ENCODE measurements around the gene KLHL29. TPM values are rescaled to one million over a fixed set of nuclear protein-coding genes. Genes with fewer than 3 reads are reported as not detected.

Gene KLHL29
- total and polyA plus RNA-seq, 5 donors from 2014 or later, result 0.09 to 1.3 (median 0.24) TPM

DNA sequence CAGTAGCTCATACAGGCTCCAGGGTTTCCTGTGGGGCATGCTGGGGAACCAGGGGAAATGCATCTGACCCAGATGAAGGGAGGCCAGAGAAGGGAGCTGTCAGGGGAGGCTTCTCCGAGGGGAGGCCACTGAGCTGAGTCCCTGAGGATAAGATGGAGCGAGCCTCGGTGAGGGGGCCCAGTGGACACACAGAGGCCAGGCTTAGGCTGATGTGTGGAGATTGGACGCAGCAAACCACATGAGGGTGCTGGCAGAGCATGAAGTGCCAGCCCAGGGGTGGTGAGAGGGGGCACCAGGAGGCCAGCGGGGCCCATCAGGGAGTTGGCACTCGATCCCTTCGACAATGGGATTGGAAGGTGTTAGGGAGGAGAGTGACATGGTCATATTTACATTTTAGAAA lies 235.0 kb downstream of the KLHL29 start:
- peaks cover 0 to 10% (median 0%) of the 10 kb centered on the region in 7 donors for H3K9me3 Mint-ChIP-seq
- no peaks in the 10 kb centered on the region for H3K36me3 ChIP-seq (ENCODE audit: control insufficient read depth, insufficient read depth, low read length)
- H3K27ac ChIP-seq (ENCODE audit: insufficient read depth, low read length, poor library complexity, severe bottlenecking), result no peak overlapping the region
- H3K27me3 Mint-ChIP-seq, result peaks cover 5% of the 10 kb centered on the region
- H3K27me3 ChIP-seq (ENCODE audit: control insufficient read depth, insufficient read depth, low read length), result no peaks in the 10 kb centered on the region
- H3K27ac Mint-ChIP-seq, result no peak overlapping the region
- ATAC-seq (ENCODE audit: low read depth in 2 of 2), result no peak
- DNase-seq, result no peak
- no peaks in the 10 kb centered on the region for H3K4me1 Mint-ChIP-seq
- no peak overlapping the region for H3K4me3 ChIP-seq (ENCODE audit: low read depth, low read length)
- no peaks in the 10 kb centered on the region for H3K36me3 Mint-ChIP-seq
- no peak overlapping the region for H3K4me3 Mint-ChIP-seq
- no peaks in the 10 kb centered on the region for H3K4me1 ChIP-seq (ENCODE audit: control insufficient read depth, insufficient read depth, low read length, poor library complexity, severe bottlenecking)
- H3K9me3 ChIP-seq (ENCODE audit: control insufficient read depth in 2 of 2, low read length in 2 of 2), result peaks cover 0 to 11% of the 10 kb centered on the region in 2 experiments

GRCh38 chr2:23620841-23621341 lies 235.9 kb downstream of the KLHL29 start:
- Mint-ChIP-seq H3K27me3 (peaks cover 5% of the 10 kb centered on the region), H3K36me3 (no peaks in the 10 kb centered on the region), H3K27ac (no peak overlapping the region), H3K9me3 (peaks cover 0 to 10% (median 0%) of the 10 kb centered on the region in 7 donors), H3K4me1 (no peaks in the 10 kb centered on the region), H3K4me3 (no peak overlapping the region)
- Histone ChIP-seq H3K4me1 (ENCODE audit: control insufficient read depth, insufficient read depth, low read length, poor library complexity, severe bottlenecking) (no peaks in the 10 kb centered on the region), H3K9me3 (ENCODE audit: control insufficient read depth in 2 of 2, low read length in 2 of 2) (peaks cover 0 to 11% of the 10 kb centered on the region in 2 experiments), H3K27me3 (ENCODE audit: control insufficient read depth, insufficient read depth, low read length) (no peaks in the 10 kb centered on the region), H3K4me3 (ENCODE audit: low read depth, low read length) (no peak overlapping the region), H3K36me3 (ENCODE audit: control insufficient read depth, insufficient read depth, low read length) (no peaks in the 10 kb centered on the region), H3K27ac (ENCODE audit: insufficient read depth, low read length, poor library complexity, severe bottlenecking) (no peak overlapping the region)
- no peak for ATAC-seq (ENCODE audit: low read depth in 2 of 2)
- no peak for DNase-seq

DNA sequence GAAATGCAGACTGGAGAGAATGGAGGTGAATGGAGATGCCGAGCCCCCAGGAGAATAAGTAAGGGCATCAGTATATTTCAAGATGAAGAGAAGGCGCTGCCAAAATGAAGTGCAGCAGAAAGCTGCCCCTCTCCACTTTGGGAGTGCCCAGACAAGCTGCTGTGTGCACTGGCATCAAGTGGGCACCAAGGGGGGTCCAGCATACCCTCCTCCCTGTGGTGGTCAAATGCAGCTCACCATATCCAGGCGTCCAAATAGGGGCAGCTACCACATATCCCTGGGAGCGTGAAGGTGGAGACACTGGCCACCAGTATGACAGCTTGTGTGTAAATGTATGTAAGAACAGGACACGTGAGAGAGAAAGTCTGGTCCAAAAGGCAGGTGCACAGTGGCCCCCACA lies 236.6 kb downstream of the KLHL29 start:
- DNase-seq (no peak), ATAC-seq (ENCODE audit: low read depth in 2 of 2) (no peak)
- no peaks in the 10 kb centered on the region for H3K4me1 ChIP-seq (ENCODE audit: control insufficient read depth, insufficient read depth, low read length, poor library complexity, severe bottlenecking)
- no peaks in the 10 kb centered on the region for H3K27me3 ChIP-seq (ENCODE audit: control insufficient read depth, insufficient read depth, low read length)
- H3K27me3 Mint-ChIP-seq, result peaks cover 5% of the 10 kb centered on the region
- no peak overlapping the region for H3K27ac ChIP-seq (ENCODE audit: insufficient read depth, low read length, poor library complexity, severe bottlenecking)
- H3K9me3 Mint-ChIP-seq, result peaks cover 0 to 10% (median 0%) of the 10 kb centered on the region in 7 donors
- H3K4me3 Mint-ChIP-seq, result no peak overlapping the region
- no peak overlapping the region for H3K27ac Mint-ChIP-seq
- H3K9me3 ChIP-seq (ENCODE audit: control insufficient read depth in 2 of 2, low read length in 2 of 2), result peaks cover 0 to 11% of the 10 kb centered on the region in 2 experiments
- no peaks in the 10 kb centered on the region for H3K36me3 Mint-ChIP-seq
- no peak overlapping the region for H3K4me3 ChIP-seq (ENCODE audit: low read depth, low read length)
- no peaks in the 10 kb centered on the region for H3K36me3 ChIP-seq (ENCODE audit: control insufficient read depth, insufficient read depth, low read length)
- no peaks in the 10 kb centered on the region for H3K4me1 Mint-ChIP-seq

DNA sequence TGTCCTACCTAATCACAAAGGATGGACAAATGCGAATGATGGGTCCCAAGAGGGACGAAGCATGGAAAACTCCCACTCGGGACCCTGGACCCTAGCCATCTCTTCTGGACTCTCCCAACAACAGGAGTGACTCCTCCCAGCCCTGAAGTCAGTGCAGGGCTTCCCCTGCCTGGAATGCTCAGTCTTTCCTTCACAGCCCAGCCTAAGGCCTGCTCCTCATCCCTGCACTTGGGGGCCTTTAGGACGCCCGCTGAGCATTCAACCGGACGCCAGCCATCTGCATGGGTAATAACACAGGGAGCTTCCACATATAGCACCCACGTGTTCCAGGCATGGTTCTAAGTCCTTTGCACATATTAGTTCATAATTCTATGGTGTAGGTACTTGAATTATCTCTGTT lies 237.5 kb downstream of the KLHL29 start:
- H3K4me3 Mint-ChIP-seq, result no peak overlapping the region
- no peaks in the 10 kb centered on the region for H3K27me3 ChIP-seq (ENCODE audit: control insufficient read depth, insufficient read depth, low read length)
- no peaks in the 10 kb centered on the region for H3K4me1 ChIP-seq (ENCODE audit: control insufficient read depth, insufficient read depth, low read length, poor library complexity, severe bottlenecking)
- H3K36me3 ChIP-seq (ENCODE audit: control insufficient read depth, insufficient read depth, low read length), result no peaks in the 10 kb centered on the region
- DNase-seq (no peak), ATAC-seq (ENCODE audit: low read depth in 2 of 2) (no peak)
- H3K27me3 Mint-ChIP-seq, result peaks cover 5% of the 10 kb centered on the region
- H3K9me3 ChIP-seq (ENCODE audit: control insufficient read depth in 2 of 2, low read length in 2 of 2), result peaks cover 0 to 11% of the 10 kb centered on the region in 2 experiments
- H3K4me3 ChIP-seq (ENCODE audit: low read depth, low read length), result no peak overlapping the region
- H3K36me3 Mint-ChIP-seq, result no peaks in the 10 kb centered on the region
- H3K27ac ChIP-seq (ENCODE audit: insufficient read depth, low read length, poor library complexity, severe bottlenecking), result no peak overlapping the region
- no peak overlapping the region for H3K27ac Mint-ChIP-seq
- H3K4me1 Mint-ChIP-seq, result no peaks in the 10 kb centered on the region
- H3K9me3 Mint-ChIP-seq, result peaks cover 0 to 10% (median 0%) of the 10 kb centered on the region in 7 donors

DNA sequence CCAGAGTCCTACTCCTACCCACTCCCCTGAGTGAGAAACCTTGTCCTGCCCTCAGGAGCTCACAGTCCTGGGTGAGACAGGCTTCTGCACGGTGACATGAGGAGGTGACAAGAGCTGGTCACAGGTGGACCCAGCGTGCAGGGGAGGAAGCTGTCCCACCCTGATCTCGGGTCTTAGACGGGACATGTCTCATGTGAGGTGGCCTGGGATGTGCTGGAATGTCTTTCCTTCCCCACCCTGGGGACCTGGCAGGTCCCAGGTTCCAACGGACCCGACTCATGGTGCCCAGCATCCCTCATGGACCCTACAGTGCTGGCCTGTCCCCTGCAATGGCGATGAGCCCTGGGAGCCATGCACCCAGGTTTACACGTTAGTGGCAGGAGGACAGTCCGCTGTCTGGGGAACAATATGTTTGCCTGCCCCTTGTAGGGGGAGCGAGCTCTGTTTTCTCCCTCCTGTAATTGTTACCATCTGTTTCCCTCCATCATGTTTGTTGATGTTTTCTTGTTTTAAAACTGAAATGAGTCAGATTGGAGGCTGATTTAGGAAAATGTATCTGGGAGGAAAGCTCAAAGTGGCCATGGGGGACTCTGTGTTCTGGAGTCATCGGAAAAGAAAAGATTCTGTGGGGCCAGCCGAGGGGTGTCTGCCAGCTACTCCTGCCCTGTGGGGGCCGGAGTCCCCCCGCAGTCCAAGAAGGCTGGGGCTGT lies 238.1 kb downstream of the KLHL29 start:
- no peak overlapping the region for H3K4me3 ChIP-seq (ENCODE audit: low read depth, low read length)
- DNase-seq (no peak), ATAC-seq (ENCODE audit: low read depth in 2 of 2) (no peak)
- H3K27ac Mint-ChIP-seq, result peak overlapping the region in 1 of 3 donors; percentile 18
- peaks cover 0 to 10% (median 0%) of the 10 kb centered on the region in 7 donors for H3K9me3 Mint-ChIP-seq
- no peaks in the 10 kb centered on the region for H3K27me3 Mint-ChIP-seq
- no peaks in the 10 kb centered on the region for H3K27me3 ChIP-seq (ENCODE audit: control insufficient read depth, insufficient read depth, low read length)
- no peaks in the 10 kb centered on the region for H3K36me3 Mint-ChIP-seq
- H3K4me3 Mint-ChIP-seq, result no peak overlapping the region
- H3K9me3 ChIP-seq (ENCODE audit: control insufficient read depth in 2 of 2, low read length in 2 of 2), result peaks cover 0 to 11% of the 10 kb centered on the region in 2 experiments
- no peaks in the 10 kb centered on the region for H3K4me1 Mint-ChIP-seq
- no peaks in the 10 kb centered on the region for H3K36me3 ChIP-seq (ENCODE audit: control insufficient read depth, insufficient read depth, low read length)
- no peak overlapping the region for H3K27ac ChIP-seq (ENCODE audit: insufficient read depth, low read length, poor library complexity, severe bottlenecking)
- no peaks in the 10 kb centered on the region for H3K4me1 ChIP-seq (ENCODE audit: control insufficient read depth, insufficient read depth, low read length, poor library complexity, severe bottlenecking)

- no peaks in the 10 kb centered on the region for H3K36me3 ChIP-seq (ENCODE audit: control insufficient read depth, insufficient read depth, low read length)
- H3K27me3 Mint-ChIP-seq, result no peaks in the 10 kb centered on the region
- no peaks in the 10 kb centered on the region for H3K4me1 ChIP-seq (ENCODE audit: control insufficient read depth, insufficient read depth, low read length, poor library complexity, severe bottlenecking)
- H3K27me3 ChIP-seq (ENCODE audit: control insufficient read depth, insufficient read depth, low read length), result no peaks in the 10 kb centered on the region
- no peaks in the 10 kb centered on the region for H3K36me3 Mint-ChIP-seq
- H3K4me1 Mint-ChIP-seq, result no peaks in the 10 kb centered on the region
- H3K27ac ChIP-seq (ENCODE audit: insufficient read depth, low read length, poor library complexity, severe bottlenecking), result no peak overlapping the region
- peak in 1 of 3 donors; percentile 34 for DNase-seq
- H3K4me3 Mint-ChIP-seq, result no peak overlapping the region
- H3K9me3 ChIP-seq (ENCODE audit: control insufficient read depth in 2 of 2, low read length in 2 of 2), result peaks cover 0 to 11% of the 10 kb centered on the region in 2 experiments
- H3K4me3 ChIP-seq (ENCODE audit: low read depth, low read length), result no peak overlapping the region
- no peak overlapping the region for H3K27ac Mint-ChIP-seq
- peaks cover 0 to 10% (median 0%) of the 10 kb centered on the region in 7 donors for H3K9me3 Mint-ChIP-seq
- ATAC-seq (ENCODE audit: low read depth in 2 of 2), result no peak
Measured at GRCh38 chr2:23624378-23624777, 239.4 kb downstream of the KLHL29 start.

DNA sequence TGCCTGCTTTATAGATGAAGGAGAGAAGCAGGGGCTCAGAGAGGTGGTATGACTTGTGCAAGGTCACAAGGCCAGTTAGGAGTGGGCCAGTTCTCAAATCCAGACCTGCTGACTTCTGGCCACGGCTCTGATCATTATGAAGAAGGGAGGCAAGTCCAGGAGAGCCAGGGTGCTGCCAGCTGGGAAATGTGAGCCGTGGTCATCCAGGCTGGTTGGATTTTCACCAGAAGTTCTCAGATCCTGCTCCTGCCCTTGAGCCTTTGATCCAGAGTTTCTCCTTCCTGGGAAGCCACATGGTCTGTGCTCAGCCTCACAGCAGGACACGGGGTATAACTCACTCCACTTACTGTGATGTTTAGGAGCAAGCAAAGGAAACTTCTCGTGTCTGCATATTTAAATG lies 239.9 kb downstream of the KLHL29 start:
- peaks cover 0 to 10% (median 0%) of the 10 kb centered on the region in 7 donors for H3K9me3 Mint-ChIP-seq
- Histone ChIP-seq H3K4me3 (ENCODE audit: low read depth, low read length) (no peak overlapping the region), H3K36me3 (ENCODE audit: control insufficient read depth, insufficient read depth, low read length) (no peaks in the 10 kb centered on the region), H3K27ac (ENCODE audit: insufficient read depth, low read length, poor library complexity, severe bottlenecking) (no peak overlapping the region), H3K4me1 (ENCODE audit: control insufficient read depth, insufficient read depth, low read length, poor library complexity, severe bottlenecking) (no peaks in the 10 kb centered on the region), H3K27me3 (ENCODE audit: control insufficient read depth, insufficient read depth, low read length) (no peaks in the 10 kb centered on the region), H3K9me3 (ENCODE audit: control insufficient read depth in 2 of 2, low read length in 2 of 2) (peaks cover 0 to 11% of the 10 kb centered on the region in 2 experiments)
- no peak overlapping the region for H3K27ac Mint-ChIP-seq
- H3K36me3 Mint-ChIP-seq, result no peaks in the 10 kb centered on the region
- H3K4me1 Mint-ChIP-seq, result no peaks in the 10 kb centered on the region
- no peak overlapping the region for H3K4me3 Mint-ChIP-seq
- DNase-seq (no peak), ATAC-seq (ENCODE audit: low read depth in 2 of 2) (no peak)
- H3K27me3 Mint-ChIP-seq, result no peaks in the 10 kb centered on the region

DNA sequence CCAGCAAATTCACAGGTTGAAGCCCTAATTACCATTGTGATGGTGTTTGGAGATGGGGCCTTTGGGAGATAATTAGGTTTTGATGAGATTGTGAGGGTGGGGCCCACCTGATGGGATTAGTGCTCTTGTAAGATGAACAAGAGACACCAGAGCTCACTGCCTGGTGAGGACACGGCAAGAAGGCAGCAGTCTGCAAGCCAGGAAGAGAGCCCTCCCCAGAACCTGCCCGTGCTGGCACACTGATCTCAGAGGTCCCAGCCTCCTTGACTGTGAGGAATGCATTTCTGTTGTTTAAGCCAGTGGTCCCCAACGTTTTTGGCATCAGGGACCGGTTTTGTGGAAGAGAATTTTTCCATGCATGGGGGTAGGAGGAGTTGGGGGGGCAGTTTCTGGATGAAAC lies 240.7 kb downstream of the KLHL29 start:
- ATAC-seq (ENCODE audit: low read depth in 2 of 2), result no peak

More for the DNA sequence above, 240.7 kb downstream of the KLHL29 start:
- Histone ChIP-seq H3K9me3 (ENCODE audit: control insufficient read depth in 2 of 2, low read length in 2 of 2) (peaks cover 0 to 11% of the 10 kb centered on the region in 2 experiments), H3K27ac (ENCODE audit: insufficient read depth, low read length, poor library complexity, severe bottlenecking) (no peak overlapping the region), H3K4me1 (ENCODE audit: control insufficient read depth, insufficient read depth, low read length, poor library complexity, severe bottlenecking) (no peaks in the 10 kb centered on the region), H3K27me3 (ENCODE audit: control insufficient read depth, insufficient read depth, low read length) (no peaks in the 10 kb centered on the region), H3K36me3 (ENCODE audit: control insufficient read depth, insufficient read depth, low read length) (no peaks in the 10 kb centered on the region), H3K4me3 (ENCODE audit: low read depth, low read length) (no peak overlapping the region)
- H3K4me3 Mint-ChIP-seq, result no peak overlapping the region
- peaks cover 0 to 10% (median 0%) of the 10 kb centered on the region in 7 donors for H3K9me3 Mint-ChIP-seq
- no peaks in the 10 kb centered on the region for H3K27me3 Mint-ChIP-seq
- no peaks in the 10 kb centered on the region for H3K36me3 Mint-ChIP-seq
- no peaks in the 10 kb centered on the region for H3K4me1 Mint-ChIP-seq
- H3K27ac Mint-ChIP-seq, result no peak overlapping the region
- no peak for DNase-seq
